ENCODE data around the gene TECPR2. TPM values are rescaled to one million over a fixed set of nuclear protein-coding genes. Genes with fewer than 3 reads are reported as not detected.

The TECPR2 gene
- total and polyA plus RNA-seq, 2 donors from 2014 or later, result 6.0 to 30.2 TPM

GRCh38 chr14:102353126-102353619 is 9.6 kb upstream of the TECPR2 start:
- intact Hi-C loops (cut with DNase I), result no loop called here
- TF ChIP-seq CTCF (IDR thresholded peaks at IDR 0.05; ENCODE audit: borderline replicate concordance, extremely low read depth, insufficient read depth), result no peak
- Histone ChIP-seq H3K36me3 (ENCODE audit: control insufficient read depth in 2 of 3, insufficient read depth in 3 of 3, low read length in 3 of 3) (peaks cover 6 to 40% (median 30%) of the 10 kb centered on the region in 3 donors), H3K27me3 (ENCODE audit: control insufficient read depth, insufficient read depth, low read length) (no peaks in the 10 kb centered on the region), H3K4me1 (ENCODE audit: control insufficient read depth in 2 of 3, insufficient read depth in 2 of 3, low read depth in 1 of 3, low read length in 3 of 3) (no peaks in the 10 kb centered on the region), H3K9me3 (ENCODE audit: control insufficient read depth in 2 of 3, insufficient read depth in 1 of 3, low read length in 3 of 3) (no peaks in the 10 kb centered on the region), H3K4me3 (ENCODE audit: low read length in 3 of 3) (no peak overlapping the region), H3K9ac (ENCODE audit: low read length in 3 of 3) (no peak overlapping the region), H3K27ac (ENCODE audit: low read depth in 2 of 2, low read length in 2 of 2) (peak overlapping the region in 1 of 2 donors; percentile 23)
- FAIRE-seq (no peak), DNase-seq (no peak)

GRCh38 chr14:102356280-102356679 is 6.5 kb upstream of the TECPR2 start:
- FAIRE-seq, result no peak

GRCh38 chr14:102359341-102359740 is 3.4 kb upstream of the TECPR2 start:
- no peak for FAIRE-seq
- H3K27me3 ChIP-seq (ENCODE audit: control insufficient read depth, insufficient read depth, low read length), result no peaks in the 10 kb centered on the region
- intact Hi-C loops (cut with DNase I), result no loop called here
- H3K9ac ChIP-seq (ENCODE audit: low read length in 3 of 3), result no peak overlapping the region
- H3K4me3 ChIP-seq (ENCODE audit: low read length in 3 of 3), result no peak overlapping the region
- H3K36me3 ChIP-seq (ENCODE audit: control insufficient read depth in 2 of 3, insufficient read depth in 3 of 3, low read length in 3 of 3), result peaks cover 2 to 24% (median 15%) of the 10 kb centered on the region in 3 donors
- TF ChIP-seq CTCF (IDR thresholded peaks at IDR 0.05; ENCODE audit: borderline replicate concordance, extremely low read depth, insufficient read depth), result no peak
- no peak overlapping the region for H3K27ac ChIP-seq (ENCODE audit: low read depth in 2 of 2, low read length in 2 of 2)
- no peaks in the 10 kb centered on the region for H3K9me3 ChIP-seq (ENCODE audit: control insufficient read depth in 2 of 3, insufficient read depth in 1 of 3, low read length in 3 of 3)
- H3K4me1 ChIP-seq (ENCODE audit: control insufficient read depth in 2 of 3, insufficient read depth in 2 of 3, low read depth in 1 of 3, low read length in 3 of 3), result peaks cover 0 to 17% (median 11%) of the 10 kb centered on the region in 3 donors
- DNase-seq, result no peak

More at GRCh38 chr14:102356280-102356679, 6.5 kb upstream of the TECPR2 start:
- no peak for TF ChIP-seq CTCF (IDR thresholded peaks at IDR 0.05; ENCODE audit: borderline replicate concordance, extremely low read depth, insufficient read depth)
- Histone ChIP-seq H3K9me3 (ENCODE audit: control insufficient read depth in 2 of 3, insufficient read depth in 1 of 3, low read length in 3 of 3) (no peaks in the 10 kb centered on the region), H3K9ac (ENCODE audit: low read length in 3 of 3) (no peak overlapping the region), H3K27ac (ENCODE audit: low read depth in 2 of 2, low read length in 2 of 2) (no peak overlapping the region), H3K36me3 (ENCODE audit: control insufficient read depth in 2 of 3, insufficient read depth in 3 of 3, low read length in 3 of 3) (peaks cover 6 to 35% (median 25%) of the 10 kb centered on the region in 3 donors), H3K27me3 (ENCODE audit: control insufficient read depth, insufficient read depth, low read length) (no peaks in the 10 kb centered on the region), H3K4me3 (ENCODE audit: low read length in 3 of 3) (no peak overlapping the region), H3K4me1 (ENCODE audit: control insufficient read depth in 2 of 3, insufficient read depth in 2 of 3, low read depth in 1 of 3, low read length in 3 of 3) (no peaks in the 10 kb centered on the region)
- no peak for DNase-seq
- intact Hi-C loops (cut with DNase I), result no loop called here

GRCh38 chr14:102360388-102360787 is 2.4 kb upstream of the TECPR2 start:
- DNase-seq (no peak), FAIRE-seq (no peak)
- Histone ChIP-seq H3K27ac (ENCODE audit: low read depth in 2 of 2, low read length in 2 of 2) (no peak overlapping the region), H3K4me3 (ENCODE audit: low read length in 3 of 3) (no peak overlapping the region), H3K27me3 (ENCODE audit: control insufficient read depth, insufficient read depth, low read length) (no peaks in the 10 kb centered on the region), H3K4me1 (ENCODE audit: control insufficient read depth in 2 of 3, insufficient read depth in 2 of 3, low read depth in 1 of 3, low read length in 3 of 3) (peaks cover 0 to 17% (median 12%) of the 10 kb centered on the region in 3 donors), H3K9me3 (ENCODE audit: control insufficient read depth in 2 of 3, insufficient read depth in 1 of 3, low read length in 3 of 3) (no peaks in the 10 kb centered on the region), H3K36me3 (ENCODE audit: control insufficient read depth in 2 of 3, insufficient read depth in 3 of 3, low read length in 3 of 3) (peaks cover 2 to 23% (median 15%) of the 10 kb centered on the region in 3 donors), H3K9ac (ENCODE audit: low read length in 3 of 3) (no peak overlapping the region)
- no peak for TF ChIP-seq CTCF (IDR thresholded peaks at IDR 0.05; ENCODE audit: borderline replicate concordance, extremely low read depth, insufficient read depth)
- intact Hi-C loops (cut with DNase I), result no loop called here
